IMR-90 (cell line): ENCODE results near the gene PARP11. TPM values are rescaled to one million over a fixed set of nuclear protein-coding genes. Genes with fewer than 3 reads are reported as not detected.

Experiments used
- ATAC-seq: fragments of 200-7000 bp; cut with Tn5 transposase; 2 replicates; pipeline ENCODE4 v1.9.1; 2020; ENCODE audit warnings: low read depth, mild to moderate bottlenecking, moderate library complexity
- BruUV-seq: library from RNA; stranded (reverse); fragments of 400-500 nt; replicated peaks from 2 replicates; lab custom pipeline; 2021; lab: Mats Ljungman, UMichigan
- CTCF ChIA-PET: fragments of 300-600 bp; formaldehyde crosslinking; extraction: SDS; loops from one replicate; lab custom pipeline; 2021; ENCODE audit warnings: antibody characterized with exemption; lab: Yijun Ruan, JAX
- POLR2A ChIA-PET: fragments of 300-600 bp; sonication (Branson Sonifier 250); formaldehyde crosslinking; loops from one replicate; lab custom pipeline; 2022; ENCODE audit warnings: antibody characterized with exemption; ENCODE audit not compliant: unreplicated experiment; lab: Charles Lee
- DNase-seq: peaks from one replicate; pipeline ENCODE4 v3.0.0; 2013
- H2AFZ ChIP-seq: replicated peaks from 2 replicates; pipeline ENCODE3; 2013; ENCODE audit warnings: low read length, mild to moderate bottlenecking; ENCODE audit not compliant: poor library complexity
- H2AK5ac ChIP-seq: 2 replicates; pipeline ENCODE4 v1.6.1; 2013; ENCODE audit warnings: low read depth, low read length, inconsistent platforms
- H2AK9ac ChIP-seq: replicated peaks from 2 replicates; pipeline ENCODE3; 2013; ENCODE audit warnings: mild to moderate bottlenecking, low read depth, low read length, moderate library complexity; ENCODE audit not compliant: poor library complexity
- H2BK120ac ChIP-seq: 2 replicates; pipeline ENCODE4 v1.6.1; 2013; ENCODE audit warnings: low read depth, low read length, inconsistent platforms
- H2BK15ac ChIP-seq: 3 replicates; pipeline ENCODE4 v1.6.1; 2013; ENCODE audit warnings: low read depth, low read length, inconsistent platforms
- H2BK20ac ChIP-seq: 2 replicates; pipeline ENCODE4 v1.6.1; 2013; ENCODE audit warnings: low read depth, mild to moderate bottlenecking, inconsistent platforms, low read length, moderate library complexity
- H2BK5ac ChIP-seq: 2 replicates; pipeline ENCODE4 v1.6.1; 2013; ENCODE audit warnings: mild to moderate bottlenecking, low read depth, low read length, inconsistent platforms; ENCODE audit not compliant: poor library complexity, severe bottlenecking
- H3K14ac ChIP-seq: replicated peaks from 2 replicates; pipeline ENCODE4 v1.6.1; 2013; ENCODE audit warnings: low read depth, low read length, inconsistent platforms
- H3K18ac ChIP-seq: 2 replicates; pipeline ENCODE4 v1.6.1; 2013; ENCODE audit warnings: low read depth, low read length, control low read depth
- H3K23ac ChIP-seq: 2 replicates; pipeline ENCODE4 v1.6.1; 2013; ENCODE audit warnings: low read depth, low read length, inconsistent platforms
- H3K27ac ChIP-seq: 2 replicates; pipeline ENCODE4 v1.5.1; 2013; ENCODE audit warnings: mild to moderate bottlenecking, control low read depth, low read length; ENCODE audit not compliant: insufficient read depth
- H3K27me3 ChIP-seq: 2 replicates; pipeline ENCODE4 v1.6.1; 2013; ENCODE audit warnings: low read length; ENCODE audit not compliant: control insufficient read depth, insufficient read depth
- H3K36me3 ChIP-seq: 2 replicates; pipeline ENCODE4 v1.6.1; 2013; ENCODE audit warnings: low read length, mixed read lengths; ENCODE audit not compliant: control insufficient read depth, insufficient read depth
- H3K4ac ChIP-seq: 2 replicates; pipeline ENCODE4 v1.6.1; 2013; ENCODE audit warnings: low read depth, low read length, inconsistent platforms
- H3K4me1 ChIP-seq: 2 replicates; pipeline ENCODE4 v1.6.1; 2013; ENCODE audit warnings: low read length, mixed read lengths; ENCODE audit not compliant: control insufficient read depth, insufficient read depth
- H3K4me2 ChIP-seq: 2 replicates; pipeline ENCODE4 v1.6.1; 2013; ENCODE audit warnings: low read depth, mild to moderate bottlenecking, control low read depth, low read length, moderate library complexity
- H3K4me3 ChIP-seq: 2 replicates; pipeline ENCODE4 v1.5.1; 2013; ENCODE audit warnings: low read depth, mild to moderate bottlenecking, control low read depth, low read length, moderate library complexity; ENCODE audit not compliant: insufficient read depth
- H3K56ac ChIP-seq: 2 replicates; pipeline ENCODE4 v1.6.1; 2013; ENCODE audit warnings: low read length, inconsistent platforms; ENCODE audit not compliant: insufficient read depth; ENCODE audit errors: extremely low read depth
- H3K79me1 ChIP-seq, 2 experiments: 2 replicates each; pipeline ENCODE4 v1.6.1; 2013; ENCODE audit warnings: low read length in 2 of 2, inconsistent platforms in 1 of 2, low read depth in 1 of 2
- H3K9ac ChIP-seq: 2 replicates; pipeline ENCODE4 v1.6.1; 2013; ENCODE audit warnings: low read depth, low read length, control low read depth
- H3K9me1 ChIP-seq: 2 replicates; pipeline ENCODE4 v1.6.1; 2013; ENCODE audit warnings: low read length, inconsistent platforms; ENCODE audit not compliant: insufficient read depth
- H3K9me3 ChIP-seq: 2 replicates; pipeline ENCODE4 v1.6.1; 2013; ENCODE audit warnings: low read length; ENCODE audit not compliant: control insufficient read depth, insufficient read depth
- H4K20me1 ChIP-seq: 2 replicates; pipeline ENCODE4 v1.6.1; 2013; ENCODE audit warnings: low read length, inconsistent platforms; ENCODE audit not compliant: insufficient read depth
- H4K5ac ChIP-seq: 2 replicates; pipeline ENCODE4 v1.6.1; 2013; ENCODE audit warnings: mild to moderate bottlenecking, low read depth, low read length, control low read depth
- H4K8ac ChIP-seq, 2 experiments: 2 replicates each; pipeline ENCODE4 v1.6.1; 2013; ENCODE audit warnings: low read depth in 2 of 2, low read length in 2 of 2, control low read depth in 1 of 2, inconsistent platforms in 1 of 2
- H4K91ac ChIP-seq: 2 replicates; pipeline ENCODE4 v1.6.1; 2013; ENCODE audit warnings: low read depth, low read length, inconsistent platforms; ENCODE audit not compliant: insufficient read depth
- BHLHE40 ChIP-seq: fragments of 150-350 bp; IDR thresholded peaks from 2 replicates; pipeline ENCODE4 v1.6.1; 2016; ENCODE audit warnings: mild to moderate bottlenecking, low read depth, low read length
- CEBPB ChIP-seq: IDR thresholded peaks from 2 replicates; pipeline ENCODE4 v1.6.1; 2012; ENCODE audit warnings: low read depth, low read length, improper control_type of control experiment
- CHD1 ChIP-seq: IDR thresholded peaks from 2 replicates; pipeline ENCODE4 v1.6.1; 2012; ENCODE audit warnings: low read depth, low read length, improper control_type of control experiment
- CTCF ChIP-seq: conservative IDR thresholded peaks from 2 replicates; pipeline ENCODE4 v1.5.1; 2012; ENCODE audit warnings: mild to moderate bottlenecking, low read depth, low read length, improper control_type of control experiment
- ELK1 ChIP-seq: fragments of 150-350 bp; IDR thresholded peaks from 2 replicates; pipeline ENCODE4 v1.6.1; 2016; ENCODE audit warnings: low read depth, mild to moderate bottlenecking, low read length, moderate library complexity, borderline replicate concordance
- FOS ChIP-seq: fragments of 150-350 bp; IDR thresholded peaks from 2 replicates; pipeline ENCODE4 v1.6.1; 2016; ENCODE audit warnings: low read depth, low read length
- MAFK ChIP-seq: IDR thresholded peaks from 2 replicates; pipeline ENCODE4 v1.6.1; 2012; ENCODE audit warnings: low read depth, low read length, improper control_type of control experiment
- MAZ ChIP-seq: IDR thresholded peaks from 2 replicates; pipeline ENCODE4 v1.6.1; 2012; ENCODE audit warnings: low read depth, mild to moderate bottlenecking, low read length, improper control_type of control experiment, moderate library complexity, borderline replicate concordance
- MXI1 ChIP-seq: IDR thresholded peaks from 2 replicates; pipeline ENCODE4 v1.6.1; 2012; ENCODE audit warnings: low read depth, mild to moderate bottlenecking, low read length, moderate library complexity, borderline replicate concordance
- NFE2L2 ChIP-seq: fragments of 150-350 bp; IDR thresholded peaks from 2 replicates; pipeline ENCODE4 v1.6.1; 2016; ENCODE audit warnings: low read depth, mild to moderate bottlenecking, low read length
- POLR2A ChIP-seq: IDR thresholded peaks from 2 replicates; pipeline ENCODE4 v1.6.1; 2012; ENCODE audit warnings: mild to moderate bottlenecking, low read depth, low read length
- RAD21 ChIP-seq: IDR thresholded peaks from 2 replicates; pipeline ENCODE4 v1.6.1; 2012; ENCODE audit warnings: low read length, improper control_type of control experiment
- RCOR1 ChIP-seq: IDR thresholded peaks from 2 replicates; pipeline ENCODE4 v1.6.1; 2012; ENCODE audit warnings: mild to moderate bottlenecking, low read length, improper control_type of control experiment; ENCODE audit not compliant: insufficient replicate concordance
- RFX5 ChIP-seq: IDR thresholded peaks from 2 replicates; pipeline ENCODE4 v1.8.0; 2012; ENCODE audit warnings: low read depth, mild to moderate bottlenecking, low read length, moderate library complexity
- SMC3 ChIP-seq: fragments of 150-350 bp; IDR thresholded peaks from 2 replicates; pipeline ENCODE4 v1.6.1; 2016; ENCODE audit warnings: low read depth, mild to moderate bottlenecking, antibody characterized with exemption, low read length, moderate library complexity
- USF2 ChIP-seq: fragments of 150-350 bp; IDR thresholded peaks from 2 replicates; pipeline ENCODE4 v1.6.1; 2017; ENCODE audit warnings: mild to moderate bottlenecking, antibody characterized with exemption, low read length, low read depth
- WGBS, 2 experiments: methylation state at CpG; one replicate each; pipeline versions ENCODE4 v1.1.5 to v1.1.7; 2013; ENCODE audit warnings: missing lambda C conversion rate in 2 of 2; ENCODE audit not compliant: insufficient read length in 1 of 2; ENCODE audit errors: extremely low coverage in 2 of 2; 5-methylcytosine and 5-hydroxymethylcytosine counted together
- dilution Hi-C: fragments of 300-500 bp; cut with HindIII; formaldehyde crosslinking; loops from one replicate; pipeline ENCODE4 v1.14.3; 2018; ENCODE audit warnings: low sequenced_read_pairs; ENCODE audit not compliant: unreplicated experiment
- in situ Hi-C: fragments of 300-500 bp; cut with MboI; formaldehyde crosslinking; loops from 3 replicates; pipeline ENCODE4 v1.14.3; 2019; ENCODE audit warnings: low sequenced_read_pairs, inconsistent platforms, mixed read lengths
- intact Hi-C: fragments of 100-400 bp; cut with micrococcal nuclease; formaldehyde crosslinking; loops from 2 replicates; pipeline ENCODE4 v1.10.0; 2022
- polyA plus RNA-seq, 3 experiments: library from polyadenylated mRNA; depleted of rRNA; stranded (reverse); fragments of >200 nt; gene quantifications; 2 replicates each; pipeline ENCODE4 v1.2.3, GENCODE V29; 2012; ENCODE audit warnings: low replicate concordance in 1 of 3
- total RNA-seq: library from RNA; depleted of rRNA; stranded (reverse); fragments of >200 nt; gene quantifications from 2 replicates; pipeline ENCODE4 v1.2.3, GENCODE V29; 2012

The PARP11 gene
- total and polyA plus RNA-seq, 2 of the 4 experiments (the other 2 are of a cell fraction), result 1.8 to 3.0 TPM

- H3K4me2 ChIP-seq, result no peak overlapping the region
- DNase-seq, result no peak
- no TSS peak for BruUV-seq
- dilution Hi-C loops, result no loop called here
- no peak overlapping the region for H2BK120ac ChIP-seq
- H3K9ac ChIP-seq, result no peak overlapping the region
- in situ Hi-C loops, result no loop called here
- no peak overlapping the region for H3K27ac ChIP-seq
- WGBS, 2 experiments, result 20% methylated on average over 1 of the region's 2 CpGs; no CpG with 5 or more reads in 1 of the 2 experiments
- ChIA-PET CTCF (interaction anchor here (0.5 kb wide), 1 partner anchor 101 kb away, joined by 3 read pairs; no protein-coding TSS in a partner anchor), POLR2A (no interaction called here)
- no peak overlapping the region for H4K5ac ChIP-seq
- H3K79me1 ChIP-seq, result no peaks in the 10 kb centered on the region
- H3K14ac ChIP-seq, result no peak overlapping the region
- no peak overlapping the region for H3K4me3 ChIP-seq
- H3K4me1 ChIP-seq, result no peaks in the 10 kb centered on the region
- no peak overlapping the region for H2AK5ac ChIP-seq
- peaks cover 13% of the 10 kb centered on the region for H3K27me3 ChIP-seq
- TF ChIP-seq ELK1, result no peak
- TF ChIP-seq USF2, result no peak
- TF ChIP-seq BHLHE40, result no peak
- no peak for TF ChIP-seq MXI1
- TF ChIP-seq NFE2L2, result no peak
- TF ChIP-seq RFX5, result no peak
- no peak for TF ChIP-seq CEBPB
- TF ChIP-seq CTCF, result no peak
- no peak for TF ChIP-seq MAZ
- no peak for TF ChIP-seq RCOR1
- TF ChIP-seq SMC3, result no peak
- TF ChIP-seq CHD1, result no peak
- TF ChIP-seq FOS, result no peak
- no peak for TF ChIP-seq RAD21
- TF ChIP-seq MAFK, result no peak
- TF ChIP-seq POLR2A, result no peak
- H3K4ac ChIP-seq, result no peak overlapping the region
- no peak overlapping the region for H2AFZ ChIP-seq
- H4K8ac ChIP-seq, result no peak overlapping the region
- H2BK5ac ChIP-seq, result no peak overlapping the region
- no peak overlapping the region for H3K18ac ChIP-seq
- no peaks in the 10 kb centered on the region for H3K9me3 ChIP-seq
- no peaks in the 10 kb centered on the region for H4K20me1 ChIP-seq
- no peak overlapping the region for H2AK9ac ChIP-seq
- no peaks in the 10 kb centered on the region for H3K9me1 ChIP-seq
- no peak overlapping the region for H4K91ac ChIP-seq
- no peak overlapping the region for H3K56ac ChIP-seq
- intact Hi-C loops, result no loop called here
- no peak overlapping the region for H3K23ac ChIP-seq
- no peak overlapping the region for H2BK20ac ChIP-seq
- no peak for ATAC-seq
- no peaks in the 10 kb centered on the region for H3K36me3 ChIP-seq
- no peak overlapping the region for H2BK15ac ChIP-seq
These were observed 113.3 kb downstream of the PARP11 start for GRCh38 chr12:3759878-3760277.
